GOT3 (cell line): ENCODE measurements around the gene HMGN1.
"Not testable (repeated sequence)": the region's sequence is repeated elsewhere in the genome, so short reads cannot be mapped to it uniquely, and the experiment has no call there.

Experiments used
- DNase-seq: peaks from one replicate; lab custom pipeline; 2025; ENCODE audit warnings: mixed read lengths; lab: John Stamatoyannopoulos, UW

HMGN1 gene

GRCh38 chr21:39348355-39349210, at the start of gene HMGN1:
TSS of gene HMGN1 (minus strand) at chr21:39349088. CDS start at chr21:39348917, 171 bp downstream.
- DNase-seq: peak; percentile 76

GRCh38 chr21:39397646-39398385, 48.9 kb upstream of the HMGN1 start:
- no peak for DNase-seq

- no peak for DNase-seq
These were observed 44.1 kb upstream of the HMGN1 start for GRCh38 chr21:39392981-39393380.

- DNase-seq: no peak
These were observed 41.4 kb upstream of the HMGN1 start for GRCh38 chr21:39390212-39390765.

- no peak for DNase-seq
These were observed 39.9 kb upstream of the HMGN1 start for GRCh38 chr21:39388811-39389155.

GRCh38 chr21:39388038-39388810, 39.3 kb upstream of the HMGN1 start:
- peak; percentile 40 for DNase-seq

- DNase-seq: peak; percentile 73
These were observed 38.7 kb upstream of the HMGN1 start for GRCh38 chr21:39387461-39388037.

GRCh38 chr21:39386899-39387298, 38.0 kb upstream of the HMGN1 start:
- no peak for DNase-seq

- DNase-seq: no peak
These were observed 37.3 kb upstream of the HMGN1 start for GRCh38 chr21:39386194-39386593.

GRCh38 chr21:39385299-39386145, 36.6 kb upstream of the HMGN1 start:
- DNase-seq: no peak

- no peak for DNase-seq
These were observed 35.9 kb upstream of the HMGN1 start for GRCh38 chr21:39384674-39385298.

GRCh38 chr21:39382096-39382495, 33.2 kb upstream of the HMGN1 start:
- not testable (repeated sequence) for DNase-seq

GRCh38 chr21:39381009-39381408, 32.1 kb upstream of the HMGN1 start:
- no peak for DNase-seq

GRCh38 chr21:39379986-39380891, 31.4 kb upstream of the HMGN1 start:
- peak; percentile 87 for DNase-seq

- DNase-seq: no peak
These were observed 28.7 kb upstream of the HMGN1 start for GRCh38 chr21:39377444-39378050.

GRCh38 chr21:39375446-39375845, 26.6 kb upstream of the HMGN1 start:
- DNase-seq: no peak

GRCh38 chr21:39374046-39374445, 25.2 kb upstream of the HMGN1 start:
- no peak for DNase-seq

- DNase-seq: no peak
These were observed 24.7 kb upstream of the HMGN1 start for GRCh38 chr21:39373634-39374033.

GRCh38 chr21:39369896-39370288, 21.0 kb upstream of the HMGN1 start:
- not testable (repeated sequence) for DNase-seq
